ENCODE results near the gene DNAH8. TPM values are rescaled to one million over a fixed set of nuclear protein-coding genes. Genes with fewer than 3 reads are reported as not detected.

Gene DNAH8
- polyA plus RNA-seq, 1 of the 3 experiments (the other 2 are of a cell fraction), result not detected

GRCh38 chr6:39079197-39080125 lies 364.4 kb downstream of the DNAH8 start:
- peaks cover 0 to 10% of the 10 kb centered on the region in 2 experiments; a peak in 1 of 4 replicates for H3K4me1 ChIP-seq (ENCODE audit: control insufficient read depth in 1 of 2, insufficient read depth in 2 of 2, low read depth in 1 of 2, low read length in 1 of 2)
- no peak for DNase-seq
- WGBS (ENCODE audit: low lambda C conversion rate), result 46% methylated on average over 8 of the region's 8 CpGs
- H3K27ac ChIP-seq (ENCODE audit: low read depth in 2 of 2, low read length in 1 of 2), result no peak overlapping the region
- no peaks in the 10 kb centered on the region for H3K79me2 ChIP-seq (ENCODE audit: insufficient read depth)
- no peaks in the 10 kb centered on the region for H3K9me3 ChIP-seq
- no peak overlapping the region for H3K9ac ChIP-seq
- no peak overlapping the region for H3K4me3 ChIP-seq (ENCODE audit: low read depth in 2 of 2, low read length in 1 of 2)
- CTCF ChIA-PET, result interaction anchor here (0.7 to 2.8 kb wide), 4 partner anchors 9 to 25 kb away, joined by 3 to 8 read pairs (median 6); no protein-coding TSS in a partner anchor
- H3K36me3 ChIP-seq (replicated peaks in 1 of 2; ENCODE audit: control insufficient read depth in 1 of 2, insufficient read depth in 2 of 2, low read length in 1 of 2), result no peaks in the 10 kb centered on the region
- H3K9me2 ChIP-seq, result no peaks in the 10 kb centered on the region
- no peak overlapping the region for H2AFZ ChIP-seq (ENCODE audit: low read depth)
- no peaks in the 10 kb centered on the region for H3K27me3 ChIP-seq (ENCODE audit: insufficient read depth)
- H4K20me1 ChIP-seq (ENCODE audit: insufficient read depth), result no peaks in the 10 kb centered on the region
- H3F3A ChIP-seq (replicated peaks; ENCODE audit: insufficient read depth), result no peaks in the 10 kb centered on the region
- POLR2A ChIA-PET, result no interaction called here
- no peak for TF ChIP-seq RAD21 (IDR thresholded peaks at IDR 0.05; ENCODE audit: low read length)
- no peak for TF ChIP-seq JUND (IDR thresholded peaks at IDR 0.05)
- no peak for TF ChIP-seq ELF1 (IDR thresholded peaks at IDR 0.05)
- TF ChIP-seq MEF2A (IDR thresholded peaks at IDR 0.05; ENCODE audit: borderline replicate concordance, low read depth), result no peak
- no peak for TF ChIP-seq NFIC (IDR thresholded peaks at IDR 0.05; ENCODE audit: borderline replicate concordance)
- no peak for TF ChIP-seq RFX5 (IDR thresholded peaks at IDR 0.05; ENCODE audit: low read length)
- no peak for TF ChIP-seq TEAD4 (IDR thresholded peaks at IDR 0.05; ENCODE audit: borderline replicate concordance, insufficient read depth)
- no peak for TF ChIP-seq RCOR1 (IDR thresholded peaks at IDR 0.05; ENCODE audit: low read length)
- TF ChIP-seq, protein P1, sequence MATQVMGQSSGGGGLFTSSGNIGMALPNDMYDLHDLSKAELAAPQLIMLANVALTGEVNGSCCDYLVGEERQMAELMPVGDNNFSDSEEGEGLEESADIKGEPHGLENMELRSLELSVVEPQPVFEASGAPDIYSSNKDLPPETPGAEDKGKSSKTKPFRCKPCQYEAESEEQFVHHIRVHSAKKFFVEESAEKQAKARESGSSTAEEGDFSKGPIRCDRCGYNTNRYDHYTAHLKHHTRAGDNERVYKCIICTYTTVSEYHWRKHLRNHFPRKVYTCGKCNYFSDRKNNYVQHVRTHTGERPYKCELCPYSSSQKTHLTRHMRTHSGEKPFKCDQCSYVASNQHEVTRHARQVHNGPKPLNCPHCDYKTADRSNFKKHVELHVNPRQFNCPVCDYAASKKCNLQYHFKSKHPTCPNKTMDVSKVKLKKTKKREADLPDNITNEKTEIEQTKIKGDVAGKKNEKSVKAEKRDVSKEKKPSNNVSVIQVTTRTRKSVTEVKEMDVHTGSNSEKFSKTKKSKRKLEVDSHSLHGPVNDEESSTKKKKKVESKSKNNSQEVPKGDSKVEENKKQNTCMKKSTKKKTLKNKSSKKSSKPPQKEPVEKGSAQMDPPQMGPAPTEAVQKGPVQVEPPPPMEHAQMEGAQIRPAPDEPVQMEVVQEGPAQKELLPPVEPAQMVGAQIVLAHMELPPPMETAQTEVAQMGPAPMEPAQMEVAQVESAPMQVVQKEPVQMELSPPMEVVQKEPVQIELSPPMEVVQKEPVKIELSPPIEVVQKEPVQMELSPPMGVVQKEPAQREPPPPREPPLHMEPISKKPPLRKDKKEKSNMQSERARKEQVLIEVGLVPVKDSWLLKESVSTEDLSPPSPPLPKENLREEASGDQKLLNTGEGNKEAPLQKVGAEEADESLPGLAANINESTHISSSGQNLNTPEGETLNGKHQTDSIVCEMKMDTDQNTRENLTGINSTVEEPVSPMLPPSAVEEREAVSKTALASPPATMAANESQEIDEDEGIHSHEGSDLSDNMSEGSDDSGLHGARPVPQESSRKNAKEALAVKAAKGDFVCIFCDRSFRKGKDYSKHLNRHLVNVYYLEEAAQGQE (IDR thresholded peaks at IDR 0.05; ENCODE audit: low read depth, low read length), result no peak
- TF ChIP-seq PBX3 (IDR thresholded peaks at IDR 0.05), result no peak
- TF ChIP-seq CHD2 (IDR thresholded peaks at IDR 0.05; ENCODE audit: low read length, partially characterized antibody), result no peak
- TF ChIP-seq, protein P2, sequence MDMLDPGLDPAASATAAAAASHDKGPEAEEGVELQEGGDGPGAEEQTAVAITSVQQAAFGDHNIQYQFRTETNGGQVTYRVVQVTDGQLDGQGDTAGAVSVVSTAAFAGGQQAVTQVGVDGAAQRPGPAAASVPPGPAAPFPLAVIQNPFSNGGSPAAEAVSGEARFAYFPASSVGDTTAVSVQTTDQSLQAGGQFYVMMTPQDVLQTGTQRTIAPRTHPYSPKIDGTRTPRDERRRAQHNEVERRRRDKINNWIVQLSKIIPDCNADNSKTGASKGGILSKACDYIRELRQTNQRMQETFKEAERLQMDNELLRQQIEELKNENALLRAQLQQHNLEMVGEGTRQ (IDR thresholded peaks at IDR 0.05; ENCODE audit: borderline replicate concordance, low read depth, low read length), result no peak
- no peak for TF ChIP-seq SMC3 (IDR thresholded peaks at IDR 0.05; ENCODE audit: low read depth, low read length)
- TF ChIP-seq, protein P3, sequence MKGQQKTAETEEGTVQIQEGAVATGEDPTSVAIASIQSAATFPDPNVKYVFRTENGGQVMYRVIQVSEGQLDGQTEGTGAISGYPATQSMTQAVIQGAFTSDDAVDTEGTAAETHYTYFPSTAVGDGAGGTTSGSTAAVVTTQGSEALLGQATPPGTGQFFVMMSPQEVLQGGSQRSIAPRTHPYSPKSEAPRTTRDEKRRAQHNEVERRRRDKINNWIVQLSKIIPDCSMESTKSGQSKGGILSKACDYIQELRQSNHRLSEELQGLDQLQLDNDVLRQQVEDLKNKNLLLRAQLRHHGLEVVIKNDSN (IDR thresholded peaks at IDR 0.05; ENCODE audit: borderline replicate concordance, low read depth), result no peak
- no peak for TF ChIP-seq MXI1 (IDR thresholded peaks at IDR 0.05; ENCODE audit: low read depth, low read length)
- TF ChIP-seq SIN3A (IDR thresholded peaks at IDR 0.05; ENCODE audit: borderline replicate concordance, low read depth, low read length), result no peak
- TF ChIP-seq FOSL2 (IDR thresholded peaks at IDR 0.05; ENCODE audit: borderline replicate concordance, low read depth), result no peak
- TF ChIP-seq NRF1 (IDR thresholded peaks at IDR 0.05; ENCODE audit: low read depth, low read length), result no peak
- TF ChIP-seq TAF1 (IDR thresholded peaks at IDR 0.05; ENCODE audit: borderline replicate concordance, low read depth, low read length), result no peak
- H3K4me2 ChIP-seq, result no peak overlapping the region
